Islet precursor cell (in vitro differentiated cells): ENCODE measurements around the gene CACNB1.

Source experiments
- DNase-seq: peaks from one replicate; pipeline ENCODE4 v3.0.0-alpha.2; 2018

The CACNB1 gene

DNA sequence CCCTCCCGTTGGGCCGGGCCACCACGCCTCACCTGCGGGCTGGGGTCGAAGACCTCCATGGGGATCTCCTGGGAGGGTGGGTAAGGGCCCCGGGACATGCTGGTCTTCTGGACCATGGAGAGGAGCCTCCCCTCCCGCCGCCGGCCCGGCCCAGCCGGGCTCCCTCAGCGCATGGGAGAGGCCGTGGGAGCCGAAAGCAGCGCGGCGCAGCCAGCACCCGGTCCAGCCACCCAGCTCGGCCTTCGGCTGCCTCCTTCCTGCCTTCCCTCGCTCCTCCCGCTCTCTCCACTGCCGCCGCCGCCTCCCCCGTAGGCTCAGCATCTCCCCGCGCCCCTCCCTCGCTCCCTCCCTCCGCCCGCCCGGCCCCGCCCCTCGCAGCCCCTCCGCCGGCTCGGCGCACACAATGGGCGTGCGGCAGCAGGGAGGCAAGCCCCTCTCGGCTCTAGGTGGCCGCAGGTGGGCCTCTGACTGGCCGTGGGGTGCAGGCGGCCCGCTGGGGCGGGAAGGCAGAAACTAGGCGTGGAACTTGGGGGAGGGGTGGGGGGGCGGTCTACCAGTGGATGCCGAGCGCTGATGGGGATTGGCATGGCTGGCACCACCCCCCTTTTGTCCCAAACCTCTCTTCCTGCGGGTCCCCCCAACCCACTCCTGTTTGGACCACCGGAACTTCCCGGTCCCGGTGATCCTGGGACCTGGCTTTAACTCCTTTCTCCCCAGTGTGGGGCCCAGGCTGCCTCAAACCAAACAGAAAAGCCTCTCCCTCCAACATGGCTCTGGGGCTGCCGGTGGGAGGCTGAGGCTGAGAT, at the start of gene CACNB1:
TSS of gene CACNB1 (minus strand) at position 290 of the 806 bp plus-strand sequence. CDS start at position 116, 174 bp downstream.
- DNase-seq = peak; percentile 97

- no peak for DNase-seq
Measured at GRCh38 chr17:39246274-39246673, 48.8 kb upstream of the CACNB1 start.

DNA sequence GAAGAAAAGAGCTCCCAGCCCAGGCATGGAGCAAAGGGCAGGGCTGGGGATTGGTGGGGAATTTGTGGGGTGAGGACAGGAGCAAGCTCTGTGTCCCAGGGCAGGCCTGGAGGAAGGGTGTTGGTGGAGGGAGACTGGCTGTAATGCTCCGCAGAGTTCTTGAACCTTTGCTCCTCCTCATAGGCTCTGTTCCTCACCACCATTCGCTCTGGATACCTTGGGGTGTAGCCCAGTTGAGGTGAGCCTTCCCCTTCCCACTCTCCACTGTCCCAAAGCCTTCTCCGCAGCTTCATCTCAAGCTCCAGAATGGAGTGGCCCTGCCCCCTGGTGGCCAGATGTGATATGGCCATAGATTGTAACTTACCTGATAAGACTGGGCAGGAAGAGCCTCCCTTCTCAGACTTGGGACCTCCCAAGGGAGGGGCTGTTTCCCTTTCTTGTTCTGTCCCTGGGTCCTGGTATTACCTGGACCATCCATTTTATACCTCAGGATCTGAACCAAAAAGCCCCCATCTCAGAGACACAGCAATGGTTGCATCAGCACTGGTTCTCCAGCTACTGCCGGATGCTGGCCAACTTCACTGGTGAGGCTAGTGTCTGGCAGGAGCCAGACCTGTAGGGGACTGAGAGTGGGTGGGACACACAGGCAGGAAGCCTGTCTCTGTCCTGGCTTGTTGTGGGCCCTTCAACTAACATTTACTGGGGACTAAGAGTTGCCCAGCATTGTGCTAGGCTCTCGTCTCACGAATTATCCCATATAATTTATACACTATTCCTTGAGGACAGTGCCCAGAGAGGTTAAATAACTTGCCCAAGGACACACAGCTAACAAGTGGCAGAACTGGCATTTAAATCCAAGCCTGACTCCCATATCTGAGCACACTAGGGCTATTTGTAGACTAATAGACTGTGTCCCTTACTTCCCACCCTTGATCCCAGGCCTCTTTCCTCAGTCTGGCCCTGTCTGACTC, 47.4 kb upstream of the CACNB1 start:
- DNase-seq = peak; percentile 97

GRCh38 chr17:39244016-39244599, 46.6 kb upstream of the CACNB1 start:
- no peak for DNase-seq

DNA sequence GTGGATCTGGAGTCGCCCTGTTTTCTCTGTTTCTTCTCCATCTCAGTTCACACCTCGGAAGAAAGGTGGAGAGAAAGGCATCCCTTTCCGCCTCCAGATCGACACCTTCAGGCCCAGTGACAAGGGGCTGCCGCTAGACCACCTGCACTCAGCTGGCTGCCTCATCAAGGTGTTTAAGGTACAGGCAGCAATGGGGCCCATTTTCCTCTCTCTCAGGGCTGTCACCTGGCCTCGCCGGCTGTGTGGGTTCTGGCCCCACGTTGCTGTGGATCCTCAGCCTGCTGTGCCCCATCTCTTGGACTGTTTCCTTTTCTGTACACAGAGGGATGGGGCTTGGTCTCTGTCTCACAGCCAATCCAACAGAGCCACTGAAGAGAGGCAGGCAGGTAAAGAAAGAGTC, 45.7 kb upstream of the CACNB1 start:
- no peak for DNase-seq

GRCh38 chr17:39240631-39241030, 43.2 kb upstream of the CACNB1 start:
- DNase-seq = no peak

DNA sequence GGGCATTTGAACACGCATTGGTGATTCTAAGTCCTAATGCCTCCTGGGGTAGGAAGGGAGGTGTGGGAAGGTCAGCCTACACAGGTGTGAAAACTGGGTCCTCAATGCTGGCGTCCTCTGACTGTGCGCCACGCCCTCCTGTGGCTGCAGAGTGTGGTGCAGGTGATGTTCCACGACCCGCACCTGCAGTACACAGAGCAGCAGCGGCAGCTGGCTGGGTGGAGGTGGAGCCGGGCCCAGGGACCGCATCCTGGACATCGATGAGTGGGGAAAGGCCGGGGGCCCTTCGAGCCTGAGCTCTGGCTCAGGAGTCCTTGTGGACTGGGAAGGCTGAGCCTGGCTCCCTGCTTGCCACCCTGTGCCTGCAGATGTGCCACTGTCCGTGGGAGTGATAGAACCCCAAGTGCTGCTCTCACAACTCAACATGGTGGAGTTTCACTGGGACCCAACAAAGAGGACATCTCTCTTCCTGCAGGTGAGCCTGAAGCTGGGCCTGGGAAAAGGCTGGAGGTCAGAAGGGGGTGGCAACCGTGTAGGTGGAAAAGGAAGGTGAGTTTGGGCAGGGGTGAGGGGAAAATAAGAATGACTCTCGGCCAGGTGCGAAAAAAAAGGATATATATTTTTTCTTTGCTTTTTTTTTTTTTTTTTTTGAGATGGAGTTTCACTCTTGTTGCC, 42.3 kb upstream of the CACNB1 start:
- DNase-seq = peak; percentile 94

DNA sequence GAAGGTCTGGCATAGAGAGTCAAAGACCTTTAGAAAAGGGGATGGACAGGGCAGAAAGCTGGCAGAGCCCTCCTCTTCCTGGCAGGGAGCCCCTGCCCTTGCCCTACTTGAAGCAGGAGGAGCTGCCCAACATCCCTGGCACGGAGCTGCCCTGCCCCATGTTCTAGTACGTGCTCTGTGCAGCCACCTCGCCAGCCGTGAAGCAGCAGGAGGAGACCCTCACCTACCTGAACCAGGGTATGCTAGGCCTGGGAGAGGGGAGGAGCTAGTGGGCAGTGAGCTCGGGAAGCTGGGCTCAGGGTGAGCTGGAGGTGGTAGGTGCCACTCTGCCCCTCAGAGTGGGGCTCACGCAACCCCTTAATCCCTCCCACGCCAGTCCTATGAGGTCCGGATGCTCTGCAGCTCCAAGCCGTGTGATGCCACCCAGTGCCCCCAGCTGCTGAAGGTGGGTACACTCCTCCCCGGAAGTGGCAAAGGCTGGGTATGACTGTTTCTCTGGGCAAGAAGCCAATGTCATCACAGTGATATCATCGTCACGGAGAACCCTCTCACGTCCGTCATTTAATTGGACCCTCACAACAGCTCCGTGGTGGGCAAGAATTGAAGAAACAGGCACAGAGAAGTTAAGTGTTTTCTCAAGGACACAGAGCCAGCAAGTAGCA, 41.0 kb upstream of the CACNB1 start:
- no peak for DNase-seq

- no peak for DNase-seq
Measured at GRCh38 chr17:39237586-39237985, 40.1 kb upstream of the CACNB1 start.

DNA sequence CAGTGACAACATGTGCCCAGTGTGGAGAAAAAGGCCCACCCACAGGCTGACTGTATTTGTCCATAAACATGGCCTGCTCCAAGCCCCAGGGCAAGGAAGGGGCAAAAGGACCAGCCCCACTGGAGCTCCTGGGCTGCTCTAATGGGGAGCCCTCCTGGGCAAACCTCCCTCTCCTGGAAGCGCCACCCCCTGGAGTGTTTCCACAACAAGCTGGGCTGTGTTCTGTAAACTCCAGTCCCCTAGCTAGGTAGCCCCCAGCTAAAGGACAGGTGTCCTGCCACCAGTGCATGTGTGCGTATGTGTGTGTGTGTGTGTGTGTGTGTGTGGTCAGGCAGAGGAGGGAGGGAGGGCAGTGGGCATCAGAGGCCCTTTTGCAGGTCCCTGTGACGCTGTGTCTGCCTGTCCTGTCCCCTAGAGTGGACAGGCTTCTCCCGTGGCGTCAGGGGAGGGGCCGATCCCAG, 39.5 kb upstream of the CACNB1 start:
- no peak for DNase-seq

GRCh38 chr17:39236450-39236927, 39.0 kb upstream of the CACNB1 start:
- DNase-seq = no peak

DNA sequence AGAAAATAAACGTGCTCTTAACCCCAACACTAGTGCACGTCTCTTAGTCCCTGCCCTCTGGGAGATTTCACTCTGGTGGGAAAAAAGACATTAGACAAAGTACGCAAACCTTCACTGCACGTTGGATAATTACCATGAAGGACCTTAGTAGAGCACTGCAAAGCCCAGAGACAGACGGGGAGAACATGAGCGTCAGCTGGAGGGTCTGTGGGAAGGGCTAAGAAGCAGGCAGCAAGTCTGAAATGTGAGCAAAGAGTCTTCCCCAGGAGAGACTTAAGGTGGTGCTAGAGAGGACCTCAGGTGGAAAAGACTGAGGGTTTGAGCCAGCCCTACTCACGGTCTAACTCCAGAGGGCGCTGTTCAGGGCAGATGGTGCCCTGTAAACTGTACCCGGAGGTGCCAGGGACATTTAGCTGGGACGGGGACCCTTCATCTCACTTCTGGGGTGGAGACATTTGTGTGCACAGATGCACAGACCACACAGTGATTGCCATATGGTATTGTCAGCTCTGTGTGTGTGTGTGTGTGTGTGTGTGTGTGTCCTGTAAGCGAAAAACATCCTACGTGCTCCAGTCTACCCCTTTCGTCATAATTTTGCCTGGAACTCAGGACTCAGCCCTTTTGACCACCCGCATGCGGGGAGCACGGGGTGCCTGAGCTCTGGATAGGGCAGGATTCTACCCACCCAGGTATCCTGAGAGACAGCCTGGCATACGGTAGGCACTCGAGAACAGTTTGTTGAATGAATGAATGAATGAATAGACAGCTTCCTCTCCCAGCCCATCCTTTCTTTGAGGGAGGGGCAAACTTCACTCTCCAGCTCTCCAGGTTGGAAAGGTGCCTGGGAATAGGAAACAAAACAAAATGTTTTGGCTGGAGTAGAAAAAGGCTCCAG, 38.3 kb upstream of the CACNB1 start:
- peak; percentile 90 for DNase-seq

GRCh38 chr17:39231591-39232551, 34.4 kb upstream of the CACNB1 start:
- peak; percentile 80 for DNase-seq

DNA sequence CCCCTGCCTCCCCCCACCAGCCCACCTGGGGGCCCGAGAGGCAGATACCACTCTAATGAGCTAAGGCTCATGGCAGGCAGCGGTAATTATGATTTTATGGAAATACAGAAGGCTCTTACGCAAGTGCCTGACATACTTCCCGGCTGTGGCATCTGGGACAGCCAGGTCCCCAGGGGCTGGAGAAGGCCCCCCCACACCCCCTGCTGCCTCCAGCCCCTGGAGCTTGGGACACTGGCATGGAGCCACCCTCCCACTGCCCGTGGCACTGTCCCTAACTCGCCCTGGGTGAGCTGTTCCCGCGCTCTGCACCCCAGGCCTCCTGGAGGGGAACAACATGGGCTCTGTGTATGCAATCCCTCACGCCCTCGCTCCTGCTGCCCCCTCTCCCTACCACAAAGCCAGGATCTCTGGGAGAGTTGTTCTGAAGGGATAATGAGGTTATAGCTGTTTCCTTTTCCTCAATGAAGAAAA, 33.7 kb upstream of the CACNB1 start:
- DNase-seq = peak; percentile 59

DNA sequence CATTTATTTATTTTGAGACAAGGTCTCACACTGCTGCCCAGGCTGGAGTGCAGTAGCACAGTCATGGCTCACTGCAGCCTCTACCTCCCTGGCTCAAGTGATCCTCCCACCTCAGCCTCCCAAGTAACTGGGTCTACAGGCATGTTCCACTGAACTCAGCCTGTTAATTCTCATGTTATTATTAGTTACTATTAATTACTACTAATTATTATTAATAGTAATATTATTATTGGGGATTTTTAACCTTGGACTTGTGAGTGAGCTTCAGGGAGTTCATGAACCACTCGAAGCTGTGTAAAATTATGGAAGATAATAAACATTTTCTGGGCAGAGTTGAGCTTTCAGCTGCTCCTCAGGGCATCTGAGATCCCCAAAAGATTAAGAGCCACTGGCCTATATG, 32.9 kb upstream of the CACNB1 start:
- DNase-seq = no peak

GRCh38 chr17:39229274-39229913, 31.9 kb upstream of the CACNB1 start:
- peak; percentile 79 for DNase-seq

DNA sequence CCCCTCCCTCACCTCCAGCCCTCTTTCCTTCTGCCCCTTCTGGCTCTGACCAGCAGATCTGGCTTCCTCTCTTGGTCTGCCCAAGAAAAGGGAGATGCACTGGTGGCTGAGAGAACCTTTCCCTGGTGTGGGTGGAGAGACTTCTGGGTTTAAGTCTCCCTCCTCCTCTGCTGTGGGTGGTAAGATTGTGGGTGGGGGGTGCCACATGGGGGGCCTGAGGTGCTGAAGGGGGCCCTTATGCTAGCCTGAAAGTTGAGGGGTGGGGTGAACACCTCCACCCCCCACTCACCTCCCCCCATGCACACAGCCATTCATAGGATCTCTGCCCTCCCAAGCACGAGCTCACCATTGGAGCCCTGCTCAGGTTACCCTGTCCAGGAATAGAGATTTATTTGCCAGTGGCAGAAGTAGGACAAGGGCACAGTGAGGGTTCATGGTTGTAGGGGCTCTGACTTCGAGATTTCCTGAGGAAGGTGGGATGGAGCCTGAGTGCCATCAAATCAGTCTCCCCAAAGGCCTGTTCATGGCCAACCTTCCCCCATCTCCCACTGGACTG, 30.0 kb upstream of the CACNB1 start:
- DNase-seq = no peak

- DNase-seq = peak; percentile 97
Measured at GRCh38 chr17:39225959-39226683, 28.7 kb upstream of the CACNB1 start.
